Measurements from ENCODE around the gene NELFA. TPM values are rescaled to one million over a fixed set of nuclear protein-coding genes. Genes with fewer than 3 reads are reported as not detected.

NELFA gene
- total RNA-seq = 10 to 100 TPM; 44.8 to 53.8 TPM

- ATAC-seq (peak; percentile 84 to 85), DNase-seq (ENCODE audit: low spot score in 2 of 2) (peak; percentile 92 to 96)
- peak within 1 kb of the TSS; percentile 94 to 98 for H3K27ac Mint-ChIP-seq
- H3K9me3 Mint-ChIP-seq = no peaks in the 10 kb centered on the region
- peaks cover 15 to 20% of the 10 kb centered on the region in 2 donors for H3K36me3 Mint-ChIP-seq
These were observed at the start of gene NELFA for GRCh38 chr4:2008921-2009650. NELFA (minus strand) TSS chr4:2008974; CDS start chr4:2008959, 15 bp downstream.

GRCh38 chr4:2057382-2058065 lies 48.8 kb upstream of the NELFA start:
- H3K27ac Mint-ChIP-seq = no peak overlapping the region
- no peaks in the 10 kb centered on the region for H3K36me3 Mint-ChIP-seq
- DNase-seq (ENCODE audit: low spot score in 2 of 2) (no peak), ATAC-seq (no peak)
- H3K9me3 Mint-ChIP-seq = no peaks in the 10 kb centered on the region

DNA sequence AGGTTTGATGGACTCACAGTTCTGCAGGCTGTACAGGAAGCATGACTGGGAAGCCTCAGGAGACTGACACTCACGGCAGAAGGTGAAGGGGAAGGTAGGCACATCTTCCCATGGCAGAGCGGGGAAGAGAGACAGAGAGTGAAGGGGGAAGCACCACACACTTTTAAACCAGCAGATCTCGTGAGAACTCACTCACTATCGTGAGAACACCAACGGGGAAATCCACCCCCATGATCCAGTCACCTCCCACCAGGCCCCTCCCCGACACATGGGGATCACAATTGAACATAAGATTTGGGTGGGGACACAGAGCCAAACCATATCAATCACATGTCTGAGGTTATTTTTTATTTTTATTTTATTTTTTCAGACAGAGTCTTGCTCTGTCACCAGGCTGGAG lies 45.4 kb upstream of the NELFA start:
- DNase-seq (ENCODE audit: low spot score in 2 of 2) = no peak
- Mint-ChIP-seq H3K36me3 (no peaks in the 10 kb centered on the region), H3K27ac (no peak overlapping the region), H3K9me3 (no peaks in the 10 kb centered on the region)
- no peak for ATAC-seq

DNA sequence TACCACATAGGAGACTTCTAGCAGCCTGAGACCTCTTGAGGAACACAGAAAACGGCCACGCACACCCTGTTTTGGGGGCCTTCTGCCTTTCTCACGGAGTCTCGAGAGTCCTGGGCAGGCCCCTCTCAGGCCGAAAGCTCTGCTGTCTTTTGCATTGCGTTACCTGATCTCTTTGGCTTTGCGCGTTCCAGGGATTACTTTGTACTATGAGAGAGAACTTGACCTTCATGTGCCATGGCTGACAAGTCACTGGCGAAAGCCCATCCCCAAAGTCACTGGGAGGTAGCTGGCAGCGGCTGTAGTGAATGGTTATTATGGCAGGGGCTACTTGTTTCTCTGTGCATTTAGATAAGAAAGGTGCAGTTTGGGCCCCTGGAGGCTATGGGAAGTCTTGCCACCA lies 42.3 kb upstream of the NELFA start:
- no peak for DNase-seq (ENCODE audit: low spot score in 2 of 2)
- Mint-ChIP-seq H3K36me3 (no peaks in the 10 kb centered on the region), H3K9me3 (no peaks in the 10 kb centered on the region), H3K27ac (no peak overlapping the region)
- ATAC-seq = no peak

- H3K9me3 Mint-ChIP-seq = no peaks in the 10 kb centered on the region
- no peak overlapping the region for H3K27ac Mint-ChIP-seq
- no peak for DNase-seq (ENCODE audit: low spot score in 2 of 2)
- ATAC-seq = no peak
- no peaks in the 10 kb centered on the region for H3K36me3 Mint-ChIP-seq
These were observed 41.0 kb upstream of the NELFA start for GRCh38 chr4:2049811-2050210.

GRCh38 chr4:2049381-2049780 lies 40.6 kb upstream of the NELFA start:
- H3K9me3 Mint-ChIP-seq = no peaks in the 10 kb centered on the region
- DNase-seq (ENCODE audit: low spot score in 2 of 2) = peak in 1 of 2 donors; percentile 44
- H3K27ac Mint-ChIP-seq = no peak overlapping the region
- no peak for ATAC-seq
- H3K36me3 Mint-ChIP-seq = no peaks in the 10 kb centered on the region

DNA sequence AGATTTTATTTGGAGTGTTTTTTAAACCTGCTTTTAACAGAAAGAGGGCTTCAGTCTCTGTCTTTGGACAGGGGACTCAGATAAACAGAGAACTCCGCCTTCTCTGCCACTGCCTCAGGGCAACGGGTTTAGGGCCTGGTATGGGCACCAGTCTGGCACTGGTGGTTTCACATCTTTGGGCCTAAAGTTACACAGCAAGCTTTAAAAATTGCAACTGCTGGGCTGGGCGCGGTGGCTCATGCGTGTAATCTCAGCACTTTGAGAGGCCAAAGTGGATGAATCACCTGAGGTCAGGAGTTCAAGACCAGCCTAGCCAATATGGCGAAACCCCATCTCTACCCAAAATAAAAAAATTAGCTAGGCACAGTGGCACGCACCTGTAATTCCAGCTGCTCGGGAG lies 40.1 kb upstream of the NELFA start:
- DNase-seq (ENCODE audit: low spot score in 2 of 2) (peak in 1 of 2 donors; percentile 45), ATAC-seq (no peak)
- Mint-ChIP-seq H3K27ac (no peak overlapping the region), H3K36me3 (no peaks in the 10 kb centered on the region), H3K9me3 (no peaks in the 10 kb centered on the region)

DNA sequence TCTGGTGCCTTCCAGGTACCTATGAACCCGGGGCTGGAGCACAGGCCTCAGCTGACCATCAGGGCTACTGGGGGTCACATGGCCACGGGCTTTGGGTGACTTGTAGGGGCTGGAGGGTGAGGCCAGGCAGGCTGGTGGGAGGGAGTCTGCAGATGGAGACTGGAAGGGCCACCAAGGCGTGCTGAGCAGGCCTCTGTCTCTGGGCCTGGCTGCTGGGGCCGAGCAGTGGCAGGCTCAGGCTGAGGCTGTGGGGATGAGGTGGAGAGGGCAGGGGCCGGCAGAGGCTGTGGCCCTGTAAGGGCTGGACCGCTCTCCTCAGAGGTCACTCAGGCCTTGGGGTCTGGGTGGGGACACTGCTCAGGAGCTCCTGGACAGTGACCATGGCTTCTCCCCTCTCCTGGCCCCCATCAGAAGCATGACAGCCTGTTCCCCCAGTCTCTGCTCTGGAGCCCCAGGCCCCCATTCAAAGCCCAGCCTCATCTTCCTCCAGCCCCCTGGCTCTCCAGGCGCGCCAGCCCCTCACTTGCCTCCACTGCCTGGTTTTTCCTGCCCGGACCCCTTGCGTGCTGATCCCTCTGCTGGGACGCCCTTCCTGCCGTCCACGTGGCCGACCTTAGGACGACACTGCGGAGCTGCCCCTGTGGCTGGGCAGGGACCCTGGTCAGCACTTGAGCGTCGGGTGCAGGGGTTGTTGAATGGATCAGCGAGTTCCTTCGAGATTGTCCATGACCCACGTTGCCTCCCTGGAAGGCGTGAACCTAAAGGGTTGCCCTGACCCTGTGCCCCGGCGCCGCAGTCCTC lies 39.2 kb upstream of the NELFA start:
- no peaks in the 10 kb centered on the region for H3K9me3 Mint-ChIP-seq
- ATAC-seq (no peak), DNase-seq (ENCODE audit: low spot score in 2 of 2) (peak in 1 of 2 donors; percentile 51)
- H3K27ac Mint-ChIP-seq = no peak overlapping the region
- H3K36me3 Mint-ChIP-seq = no peaks in the 10 kb centered on the region

DNA sequence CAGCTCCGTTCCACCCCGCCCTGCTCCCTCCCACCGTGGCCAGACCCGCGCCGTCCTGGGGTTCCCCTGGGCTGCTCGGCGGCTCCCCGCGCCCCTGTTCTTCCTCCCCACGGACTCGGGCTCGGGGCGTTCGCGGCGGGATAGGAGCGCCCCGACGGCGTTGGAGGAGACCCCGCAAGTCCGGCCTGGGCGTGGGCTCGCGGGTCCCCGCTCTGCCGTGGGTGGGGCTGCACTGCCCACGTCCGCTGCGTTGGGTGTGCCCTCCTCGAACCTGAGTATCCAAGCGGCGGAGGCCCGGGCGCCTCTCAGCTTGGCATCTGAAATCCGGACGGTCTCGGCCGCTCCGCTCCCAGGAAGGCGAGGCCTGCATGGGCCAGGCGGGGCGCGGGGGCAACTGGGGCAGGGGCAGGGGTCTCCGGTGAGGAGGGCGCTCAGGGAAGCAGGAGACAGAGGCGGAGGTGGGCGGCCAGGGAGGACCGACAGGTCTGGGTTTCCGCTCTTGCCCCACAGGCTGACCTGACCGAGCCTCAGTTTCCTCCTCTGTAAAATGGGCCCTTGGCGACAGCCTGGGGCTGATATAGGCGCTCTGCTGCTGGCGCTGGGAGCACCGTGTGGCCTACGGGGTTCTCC lies 38.4 kb upstream of the NELFA start:
- Mint-ChIP-seq H3K36me3 (no peaks in the 10 kb centered on the region), H3K27ac (no peak overlapping the region), H3K9me3 (no peaks in the 10 kb centered on the region)
- ATAC-seq = no peak
- DNase-seq (ENCODE audit: low spot score in 2 of 2) = peak in 1 of 2 donors; percentile 50

DNA sequence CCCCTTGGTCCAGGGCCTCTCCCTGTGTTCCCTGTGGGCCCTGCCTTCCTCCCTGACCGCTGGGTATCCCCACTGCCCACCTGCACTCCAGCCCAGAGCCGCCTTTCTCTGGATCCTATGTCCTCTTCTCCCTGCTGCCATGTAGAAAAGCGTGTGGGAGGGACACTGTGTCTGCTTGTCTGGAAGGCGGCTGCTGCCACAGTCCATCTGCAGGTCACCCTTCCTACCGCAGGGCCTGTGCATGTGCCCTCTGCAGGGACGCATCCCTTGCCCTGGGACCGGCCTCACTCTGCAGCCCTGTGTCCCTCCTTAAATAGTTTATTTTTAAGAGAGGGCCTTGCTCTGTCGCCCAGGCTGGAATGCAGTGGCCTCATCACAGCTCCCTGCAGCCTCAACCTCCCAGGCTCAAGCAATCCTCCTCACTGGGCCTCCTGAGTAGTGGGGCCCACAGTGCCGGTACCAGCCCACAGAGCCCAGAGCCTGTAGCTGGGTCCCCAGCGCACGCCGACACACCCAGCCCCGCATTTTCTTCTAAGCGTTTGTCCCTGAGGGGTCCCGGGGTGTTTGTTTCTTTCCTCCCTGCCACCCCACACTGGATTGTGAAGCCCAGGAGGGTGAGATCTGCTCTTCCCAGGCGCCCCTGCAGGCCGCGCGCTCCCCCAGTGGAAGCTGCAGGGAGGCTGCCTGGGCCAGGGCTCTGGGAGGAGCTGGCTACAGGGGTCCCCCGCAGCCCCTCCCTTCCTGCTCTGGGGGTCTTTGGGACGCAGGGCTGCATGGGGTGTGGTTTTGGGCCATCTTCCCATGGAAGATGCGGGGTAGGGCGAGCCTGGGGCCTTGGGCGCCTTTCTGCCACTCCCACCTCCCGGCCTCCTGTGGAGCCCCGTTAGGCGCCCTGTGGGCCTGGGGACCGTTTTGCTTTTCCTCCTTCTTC lies 37.5 kb upstream of the NELFA start:
- Mint-ChIP-seq H3K36me3 (no peaks in the 10 kb centered on the region), H3K9me3 (no peaks in the 10 kb centered on the region), H3K27ac (no peak overlapping the region)
- DNase-seq (ENCODE audit: low spot score in 2 of 2) = peak in 1 of 2 donors; percentile 31
- ATAC-seq = no peak

DNA sequence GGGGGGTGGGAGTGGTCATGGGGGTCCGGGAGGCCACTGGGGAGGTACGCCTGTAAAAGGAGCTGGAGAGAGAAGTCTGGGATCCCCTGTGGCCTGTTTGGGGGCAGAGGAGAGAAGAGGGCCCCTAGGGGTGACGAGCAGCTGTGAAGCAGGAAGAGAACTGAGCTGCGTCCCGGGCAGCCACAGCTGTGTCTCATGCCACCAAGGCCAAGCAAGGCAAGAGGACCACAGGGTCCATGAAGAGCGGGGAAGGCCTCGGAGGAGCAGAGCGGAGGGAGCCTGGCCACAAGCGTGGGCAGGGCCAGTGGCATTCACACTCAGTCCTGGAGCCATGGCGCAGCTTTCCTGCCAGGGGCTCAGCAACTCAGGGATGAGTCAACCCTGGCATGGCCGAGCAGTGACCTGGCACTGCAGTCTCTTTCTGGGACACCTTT lies 36.8 kb upstream of the NELFA start:
- no peaks in the 10 kb centered on the region for H3K9me3 Mint-ChIP-seq
- no peak for DNase-seq (ENCODE audit: low spot score in 2 of 2)
- ATAC-seq = no peak
- no peak overlapping the region for H3K27ac Mint-ChIP-seq
- no peaks in the 10 kb centered on the region for H3K36me3 Mint-ChIP-seq

GRCh38 chr4:2044542-2045517 lies 36.1 kb upstream of the NELFA start:
- Mint-ChIP-seq H3K36me3 (no peaks in the 10 kb centered on the region), H3K9me3 (no peaks in the 10 kb centered on the region), H3K27ac (no peak overlapping the region)
- DNase-seq (ENCODE audit: low spot score in 2 of 2) (no peak), ATAC-seq (no peak)

DNA sequence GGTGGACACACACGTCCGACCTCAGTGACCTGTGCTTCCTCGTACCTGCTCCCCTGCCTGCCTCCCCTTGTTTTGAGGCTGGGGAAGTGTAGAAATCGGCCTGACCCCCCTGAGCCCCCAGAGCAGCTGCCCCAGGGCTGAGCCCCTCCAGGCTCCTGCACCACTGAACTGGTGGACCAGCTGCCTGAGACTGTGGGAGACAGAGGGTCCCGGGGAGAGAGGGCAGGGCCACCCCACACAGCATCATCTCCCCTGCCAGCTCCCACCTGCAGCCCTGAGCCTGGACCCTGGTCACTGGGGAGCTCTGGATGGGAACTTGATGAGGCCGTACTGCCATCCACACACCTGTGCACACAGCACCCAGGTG lies 35.3 kb upstream of the NELFA start:
- H3K36me3 Mint-ChIP-seq = no peaks in the 10 kb centered on the region
- DNase-seq (ENCODE audit: low spot score in 2 of 2) (no peak), ATAC-seq (no peak)
- no peak overlapping the region for H3K27ac Mint-ChIP-seq
- H3K9me3 Mint-ChIP-seq = no peaks in the 10 kb centered on the region

DNA sequence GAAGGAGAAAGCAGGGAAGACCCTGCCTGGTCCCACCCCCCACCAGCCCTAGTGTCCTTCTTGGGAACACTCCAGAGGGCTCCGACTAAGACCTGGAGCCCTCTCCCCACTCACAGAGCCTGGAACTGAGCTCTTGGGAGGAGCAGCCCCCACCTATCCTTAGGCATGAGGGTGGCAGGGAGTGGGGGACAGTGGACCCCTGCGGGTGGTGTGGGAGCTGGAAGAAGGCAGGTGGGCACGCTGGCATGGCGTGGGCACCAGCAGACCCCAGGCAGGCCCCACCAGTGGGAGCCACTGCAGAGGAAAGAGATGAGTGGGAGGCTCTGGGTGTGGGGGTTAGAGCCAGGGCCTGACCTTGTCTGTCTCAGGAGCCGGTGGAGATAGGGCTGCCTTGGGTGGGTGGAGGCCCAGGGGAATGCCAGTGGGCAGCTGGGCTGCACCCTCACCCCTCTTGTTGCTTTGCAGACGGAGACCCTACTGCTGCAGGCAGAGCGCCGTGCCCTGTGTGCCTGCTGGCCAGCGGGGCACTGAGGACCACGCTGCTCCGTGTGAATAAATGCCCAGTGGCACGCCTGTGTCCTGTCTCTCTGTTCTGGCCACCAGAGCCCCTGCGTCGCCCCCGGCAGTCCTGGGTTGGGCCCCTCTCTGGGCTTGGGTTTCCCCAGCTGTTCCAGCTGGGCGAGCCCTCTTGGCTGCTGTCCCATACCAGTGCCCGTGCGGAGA lies 34.8 kb upstream of the NELFA start:
- Mint-ChIP-seq H3K27ac (no peak overlapping the region), H3K9me3 (no peaks in the 10 kb centered on the region), H3K36me3 (no peaks in the 10 kb centered on the region)
- DNase-seq (ENCODE audit: low spot score in 2 of 2) = no peak
- ATAC-seq = no peak
